ENCODE data around the gene CASP5.
"Not testable (repeated sequence)": the region's sequence is repeated elsewhere in the genome, so short reads cannot be mapped to it uniquely, and the experiment has no call there.

The CASP5 gene

GRCh38 chr11:105033781-105034180 lies 10.8 kb upstream of the CASP5 start:
- no peak for DNase-seq (ENCODE audit: low read depth in 2 of 3, low spot score in 2 of 3)

GRCh38 chr11:105033343-105033742 lies 10.4 kb upstream of the CASP5 start:
- no peak for DNase-seq (ENCODE audit: low read depth in 2 of 3, low spot score in 2 of 3)

GRCh38 chr11:105032495-105032894 lies 9.5 kb upstream of the CASP5 start:
- DNase-seq (ENCODE audit: low read depth in 2 of 3, low spot score in 2 of 3) = no peak

- no peak for DNase-seq (ENCODE audit: low read depth in 2 of 3, low spot score in 2 of 3)
These were observed 4.7 kb upstream of the CASP5 start for GRCh38 chr11:105027678-105028077.

- DNase-seq (ENCODE audit: low read depth in 2 of 3, low spot score in 2 of 3) = no peak
These were observed 1.4 kb upstream of the CASP5 start for GRCh38 chr11:105024394-105024793.

GRCh38 chr11:105022527-105022926 lies 441 bp downstream of the CASP5 start:
- DNase-seq (ENCODE audit: low read depth in 2 of 3, low spot score in 2 of 3) = no peak

GRCh38 chr11:105007463-105007862 lies 15.5 kb downstream of the CASP5 start:
- DNase-seq (ENCODE audit: low read depth in 2 of 3, low spot score in 2 of 3) = no peak

GRCh38 chr11:105005451-105005845 lies 17.5 kb downstream of the CASP5 start:
- no peak for DNase-seq (ENCODE audit: low read depth in 2 of 3, low spot score in 2 of 3)

- DNase-seq (ENCODE audit: low read depth in 2 of 3, low spot score in 2 of 3) = no peak
These were observed 18.9 kb downstream of the CASP5 start for GRCh38 chr11:105004021-105004420.

- no peak for DNase-seq (ENCODE audit: low read depth in 2 of 3, low spot score in 2 of 3)
These were observed 19.8 kb downstream of the CASP5 start for GRCh38 chr11:105003151-105003550.

- DNase-seq (ENCODE audit: low read depth in 2 of 3, low spot score in 2 of 3) = peak; percentile 13 to 23 (median 13)
These were observed 22.2 kb downstream of the CASP5 start for GRCh38 chr11:105000797-105001196.

GRCh38 chr11:105000167-105000566 lies 22.8 kb downstream of the CASP5 start:
- DNase-seq (ENCODE audit: low read depth in 2 of 3, low spot score in 2 of 3) = no peak

GRCh38 chr11:104999721-105000120 lies 23.2 kb downstream of the CASP5 start:
- no peak for DNase-seq (ENCODE audit: low read depth in 2 of 3, low spot score in 2 of 3)

GRCh38 chr11:104997288-104997687 lies 25.7 kb downstream of the CASP5 start:
- DNase-seq (ENCODE audit: low read depth in 2 of 3, low spot score in 2 of 3) = no peak

GRCh38 chr11:104995001-104995408 lies 28.0 kb downstream of the CASP5 start:
- DNase-seq (ENCODE audit: low read depth in 2 of 3, low spot score in 2 of 3) = no peak

- no peak for DNase-seq (ENCODE audit: low read depth in 2 of 3, low spot score in 2 of 3)
These were observed 30.2 kb downstream of the CASP5 start for GRCh38 chr11:104992781-104993180.

GRCh38 chr11:104991994-104992393 lies 31.0 kb downstream of the CASP5 start:
- no peak for DNase-seq (ENCODE audit: low read depth in 2 of 3, low spot score in 2 of 3)

GRCh38 chr11:104984808-104985207 lies 38.2 kb downstream of the CASP5 start:
- DNase-seq (ENCODE audit: low read depth in 2 of 3, low spot score in 2 of 3) = no peak

- DNase-seq (ENCODE audit: low read depth in 2 of 3, low spot score in 2 of 3) = no peak
These were observed 43.1 kb downstream of the CASP5 start for GRCh38 chr11:104979839-104980238.

- DNase-seq (ENCODE audit: low read depth in 2 of 3, low spot score in 2 of 3) = no peak
These were observed 49.4 kb downstream of the CASP5 start for GRCh38 chr11:104973616-104974015.

GRCh38 chr11:104972924-104973323 lies 50.0 kb downstream of the CASP5 start:
- DNase-seq (ENCODE audit: low read depth in 2 of 3, low spot score in 2 of 3) = not testable (repeated sequence)

- DNase-seq (ENCODE audit: low read depth in 2 of 3, low spot score in 2 of 3) = no peak
These were observed 52.2 kb downstream of the CASP5 start for GRCh38 chr11:104970756-104971155.

- no peak for DNase-seq (ENCODE audit: low read depth in 2 of 3, low spot score in 2 of 3)
These were observed 53.9 kb downstream of the CASP5 start for GRCh38 chr11:104968856-104969776.

Data from activated CD8-positive, alpha-beta memory T cell treated with anti-CD3 and anti-CD28 coated beads for 48 hours (primary cell).